A673 (cell line): ENCODE measurements around the gene GPAT3. TPM values are rescaled to one million over a fixed set of nuclear protein-coding genes. Genes with fewer than 3 reads are reported as not detected.

Experiments
- BruUV-seq: library from RNA; stranded (reverse); fragments of 400-500 nt; replicated peaks from 2 replicates; lab custom pipeline; 2021; lab: Mats Ljungman, UMichigan
- CTCF ChIA-PET: fragments of 300-600 bp; sonication (Branson Sonifier 250); formaldehyde crosslinking; loops from one replicate; lab custom pipeline; 2022; ENCODE audit warnings: antibody characterized with exemption; lab: Charles Lee
- POLR2A ChIA-PET: fragments of 300-600 bp; sonication (Branson Sonifier 250); formaldehyde crosslinking; loops from one replicate; lab custom pipeline; 2022; ENCODE audit warnings: antibody characterized with exemption; ENCODE audit not compliant: low non-redundant PET; lab: Charles Lee
- DNase-seq: peaks from one replicate; pipeline ENCODE4 v3.0.0-alpha.2; 2015; ENCODE audit warnings: low spot score
- H3K27ac ChIP-seq: fragments of 200-600 bp; sonication (generic); 2 replicates; pipeline ENCODE4 v1.5.1; 2016; ENCODE audit warnings: mixed run types, low read depth, mild to moderate bottlenecking, mixed read lengths, antibody characterized with exemption, low read length; ENCODE audit not compliant: poor library complexity, severe bottlenecking
- H3K27me3 ChIP-seq: fragments of 200-600 bp; sonication (generic); replicated peaks from 2 replicates; pipeline ENCODE4 v1.6.1; 2017; ENCODE audit warnings: mixed run types, low read depth, mild to moderate bottlenecking, mixed read lengths, antibody characterized with exemption, low read length; ENCODE audit not compliant: insufficient read depth, poor library complexity
- H3K36me3 ChIP-seq: fragments of 200-600 bp; sonication (generic); 2 replicates; pipeline ENCODE4 v1.6.1; 2016; ENCODE audit warnings: mixed run types, mild to moderate bottlenecking, mixed read lengths, antibody characterized with exemption, low read length; ENCODE audit not compliant: insufficient read depth, poor library complexity, severe bottlenecking
- H3K4me1 ChIP-seq: fragments of 200-600 bp; sonication (generic); 2 replicates; pipeline ENCODE4 v1.6.1; 2017; ENCODE audit warnings: mixed run types, mild to moderate bottlenecking, mixed read lengths, antibody characterized with exemption, low read length; ENCODE audit not compliant: insufficient read depth, poor library complexity, severe bottlenecking
- H3K4me3 ChIP-seq: fragments of 200-600 bp; sonication (generic); 2 replicates; pipeline ENCODE4 v1.5.1; 2016; ENCODE audit warnings: low read depth, mixed run types, mild to moderate bottlenecking, mixed read lengths, low read length; ENCODE audit not compliant: poor library complexity, severe bottlenecking
- H3K9me3 ChIP-seq: fragments of 200-600 bp; sonication (generic); 2 replicates; pipeline ENCODE4 v1.6.1; 2016; ENCODE audit warnings: mixed run types, low read depth, mild to moderate bottlenecking, mixed read lengths, antibody characterized with exemption, low read length; ENCODE audit not compliant: poor library complexity, severe bottlenecking
- EZH2 ChIP-seq: fragments of 200-600 bp; sonication (generic); IDR thresholded peaks from 2 replicates; pipeline ENCODE4 v1.6.1; 2017; ENCODE audit warnings: borderline replicate concordance, low read depth, mild to moderate bottlenecking, mixed read lengths, antibody characterized with exemption, low read length; ENCODE audit not compliant: poor library complexity, severe bottlenecking
- intact Hi-C: fragments of 100-400 bp; cut with micrococcal nuclease; formaldehyde crosslinking; loops from one replicate; pipeline ENCODE4 v1.10.0; 2022; ENCODE audit not compliant: unreplicated experiment
- total RNA-seq: library from RNA; stranded (reverse); gene quantifications from 2 replicates; pipeline ENCODE4 v1.2.3, GENCODE V29; 2021
- TF ChIP-seq, protein P1 (sequence below): fragments of 300-800, 200-600 bp; sonication (generic); conservative IDR thresholded peaks from 2 replicates; pipeline ENCODE4 v1.5.1; 2017; ENCODE audit warnings: low read depth, mild to moderate bottlenecking, antibody characterized with exemption, low read length, moderate library complexity, mixed read lengths

GPAT3 gene
- total RNA-seq, 1 experiment from 2014 or later: 1.2 TPM

DNA sequence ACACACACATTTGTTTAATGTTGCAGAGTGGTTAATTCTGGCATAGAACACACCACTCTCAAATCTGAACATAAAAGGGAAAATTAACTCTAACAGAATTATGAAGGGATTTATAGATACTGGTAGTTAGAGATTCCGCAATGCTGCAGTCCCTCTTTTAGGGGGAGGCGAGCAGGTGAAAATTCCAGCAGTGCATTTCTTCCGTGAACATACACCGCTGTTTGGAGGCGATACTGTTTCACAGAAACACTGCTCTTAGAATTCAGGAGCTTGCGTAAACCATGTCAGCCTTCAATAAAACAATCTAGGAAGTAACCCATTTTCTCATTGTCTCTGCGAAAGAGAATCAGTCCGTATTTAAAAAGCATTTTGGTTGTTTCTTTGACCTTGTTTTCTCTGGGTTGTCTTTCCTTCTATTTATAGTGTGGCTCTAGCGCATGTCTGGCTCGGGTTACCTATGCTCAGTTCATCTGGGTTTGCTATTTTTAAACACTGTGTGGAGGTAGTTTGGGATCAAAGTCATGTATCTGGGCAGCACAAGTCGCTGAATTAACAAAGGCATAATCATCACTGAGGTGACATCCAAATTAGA, 90.4 kb downstream of the GPAT3 start:
- Histone ChIP-seq H3K4me3 (no peak overlapping the region), H3K27me3 (no peaks in the 10 kb centered on the region), H3K9me3 (no peaks in the 10 kb centered on the region), H3K36me3 (no peaks in the 10 kb centered on the region), H3K27ac (no peak overlapping the region), H3K4me1 (peaks cover 6% of the 10 kb centered on the region)
- BruUV-seq: no TSS peak
- ChIA-PET POLR2A (no interaction called here), CTCF (no interaction called here)
- no peak for TF ChIP-seq EZH2
- TF ChIP-seq, protein P1, sequence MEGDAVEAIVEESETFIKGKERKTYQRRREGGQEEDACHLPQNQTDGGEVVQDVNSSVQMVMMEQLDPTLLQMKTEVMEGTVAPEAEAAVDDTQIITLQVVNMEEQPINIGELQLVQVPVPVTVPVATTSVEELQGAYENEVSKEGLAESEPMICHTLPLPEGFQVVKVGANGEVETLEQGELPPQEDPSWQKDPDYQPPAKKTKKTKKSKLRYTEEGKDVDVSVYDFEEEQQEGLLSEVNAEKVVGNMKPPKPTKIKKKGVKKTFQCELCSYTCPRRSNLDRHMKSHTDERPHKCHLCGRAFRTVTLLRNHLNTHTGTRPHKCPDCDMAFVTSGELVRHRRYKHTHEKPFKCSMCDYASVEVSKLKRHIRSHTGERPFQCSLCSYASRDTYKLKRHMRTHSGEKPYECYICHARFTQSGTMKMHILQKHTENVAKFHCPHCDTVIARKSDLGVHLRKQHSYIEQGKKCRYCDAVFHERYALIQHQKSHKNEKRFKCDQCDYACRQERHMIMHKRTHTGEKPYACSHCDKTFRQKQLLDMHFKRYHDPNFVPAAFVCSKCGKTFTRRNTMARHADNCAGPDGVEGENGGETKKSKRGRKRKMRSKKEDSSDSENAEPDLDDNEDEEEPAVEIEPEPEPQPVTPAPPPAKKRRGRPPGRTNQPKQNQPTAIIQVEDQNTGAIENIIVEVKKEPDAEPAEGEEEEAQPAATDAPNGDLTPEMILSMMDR: no peak
- intact Hi-C loops: no loop called here
- DNase-seq: no peak

DNA sequence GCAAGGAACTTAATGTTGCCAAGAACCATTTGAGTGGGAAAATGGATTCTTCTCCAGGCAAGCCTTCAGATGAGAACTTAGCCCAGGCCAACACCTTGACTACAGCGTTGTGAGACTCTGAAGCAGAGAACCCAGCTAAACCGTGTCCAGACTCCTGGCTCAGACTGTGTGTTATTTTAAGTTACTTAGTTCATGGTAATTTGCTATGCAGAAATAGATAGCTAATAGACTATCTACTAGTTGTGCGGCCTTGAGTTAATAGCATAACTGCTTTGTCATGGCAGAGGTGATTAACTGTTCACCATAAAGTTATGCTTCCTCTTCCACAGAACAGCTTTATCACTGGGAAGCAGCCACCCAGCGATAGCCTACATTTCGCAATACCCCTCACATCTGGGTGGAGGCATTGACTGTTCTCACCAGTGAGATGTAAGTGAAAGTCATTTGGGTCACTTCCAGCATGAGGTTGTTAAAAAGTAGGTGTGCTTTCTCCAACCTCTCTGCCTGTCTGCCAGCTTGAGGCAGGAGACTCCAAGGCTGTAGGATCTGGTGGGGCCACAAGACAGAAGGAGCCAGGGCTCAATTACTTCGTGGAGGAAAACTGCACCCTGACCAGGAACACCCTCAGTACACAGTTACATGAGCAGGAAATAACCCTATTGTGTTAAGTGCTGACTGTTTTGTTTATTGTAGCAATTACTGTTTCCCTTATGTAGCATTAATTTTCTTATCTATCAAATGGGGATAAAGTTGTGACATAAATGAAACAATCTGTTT, 94.2 kb downstream of the GPAT3 start:
- Histone ChIP-seq H3K36me3 (no peaks in the 10 kb centered on the region), H3K27me3 (no peaks in the 10 kb centered on the region), H3K9me3 (no peaks in the 10 kb centered on the region), H3K4me3 (no peak overlapping the region), H3K27ac (no peak overlapping the region), H3K4me1 (peaks cover 6% of the 10 kb centered on the region)
- TF ChIP-seq, protein P1: no peak
- ChIA-PET POLR2A (no interaction called here), CTCF (no interaction called here)
- peak; percentile 62 for DNase-seq
- BruUV-seq: no TSS peak
- intact Hi-C loops: loop anchor here (10.0 kb wide), 1 partner anchor 275 kb away; no protein-coding TSS in a partner anchor

DNA sequence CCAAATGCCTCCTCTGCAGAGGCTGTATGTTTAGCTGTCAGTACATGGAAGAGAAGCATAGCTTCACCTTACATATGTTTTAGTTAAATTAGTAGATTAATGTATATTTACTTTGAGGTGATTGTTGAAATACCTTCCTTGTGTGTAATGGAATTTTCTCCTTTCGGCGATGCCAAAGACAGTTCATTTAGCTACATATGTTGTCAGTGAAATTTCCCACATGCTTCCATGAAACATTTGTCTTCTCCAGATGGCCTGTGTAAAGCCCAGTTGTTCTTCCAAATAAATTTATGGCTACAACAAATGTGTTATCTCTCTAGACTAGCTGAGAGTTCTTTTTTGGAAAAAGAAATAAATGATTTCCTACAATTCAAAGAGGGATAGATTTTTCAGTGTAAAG, 95.2 kb downstream of the GPAT3 start:
- no peak for DNase-seq
- no peaks in the 10 kb centered on the region for H3K36me3 ChIP-seq
- intact Hi-C loops: loop anchor here (10.0 kb wide), 1 partner anchor 276 kb away; no protein-coding TSS in a partner anchor
- H3K9me3 ChIP-seq: no peaks in the 10 kb centered on the region
- ChIA-PET POLR2A (no interaction called here), CTCF (no interaction called here)
- H3K4me1 ChIP-seq: peaks cover 6% of the 10 kb centered on the region
- no peak overlapping the region for H3K4me3 ChIP-seq
- BruUV-seq: no TSS peak
- no peak for TF ChIP-seq EZH2
- TF ChIP-seq, protein P1: no peak
- no peak overlapping the region for H3K27ac ChIP-seq
- no peaks in the 10 kb centered on the region for H3K27me3 ChIP-seq
